ENCODE data around the gene BABAM2.
A peak's percentile ranks its signal among the peaks of the same experiment; 100 is the strongest.

Gene BABAM2

GRCh38 chr2:28158791-28159190, 268.3 kb downstream of the BABAM2 start:
- Histone ChIP-seq H3K4me3 (ENCODE audit: low read length in 2 of 2) (no peak overlapping the region), H3K9me3 (ENCODE audit: control insufficient read depth in 2 of 2, low read length in 2 of 2) (peaks cover 0 to 7% of the 10 kb centered on the region in 2 donors), H3K27ac (ENCODE audit: low read length) (no peak overlapping the region), H3K36me3 (ENCODE audit: control insufficient read depth in 2 of 2, insufficient read depth in 2 of 2, low read length in 2 of 2) (no peaks in the 10 kb centered on the region), H3K9ac (ENCODE audit: low read length in 2 of 2) (no peak overlapping the region), H3K27me3 (ENCODE audit: control insufficient read depth in 1 of 2, insufficient read depth in 2 of 2, low read length in 2 of 2) (no peaks in the 10 kb centered on the region), H3K4me1 (ENCODE audit: control insufficient read depth, insufficient read depth, low read length) (peaks cover 14% of the 10 kb centered on the region)

GRCh38 chr2:28160986-28161425, 270.5 kb downstream of the BABAM2 start:
- peaks cover 0 to under 1% of the 10 kb centered on the region in 2 donors for H3K9me3 ChIP-seq (ENCODE audit: control insufficient read depth in 2 of 2, low read length in 2 of 2)
- H3K4me1 ChIP-seq (ENCODE audit: control insufficient read depth, insufficient read depth, low read length), result peaks cover 22% of the 10 kb centered on the region
- no peaks in the 10 kb centered on the region for H3K27me3 ChIP-seq (ENCODE audit: control insufficient read depth in 1 of 2, insufficient read depth in 2 of 2, low read length in 2 of 2)
- H3K4me3 ChIP-seq (ENCODE audit: low read length in 2 of 2), result no peak overlapping the region
- no peak overlapping the region for H3K9ac ChIP-seq (ENCODE audit: low read length in 2 of 2)
- no peaks in the 10 kb centered on the region for H3K36me3 ChIP-seq (ENCODE audit: control insufficient read depth in 2 of 2, insufficient read depth in 2 of 2, low read length in 2 of 2)
- no peak overlapping the region for H3K27ac ChIP-seq (ENCODE audit: low read length)

DNA sequence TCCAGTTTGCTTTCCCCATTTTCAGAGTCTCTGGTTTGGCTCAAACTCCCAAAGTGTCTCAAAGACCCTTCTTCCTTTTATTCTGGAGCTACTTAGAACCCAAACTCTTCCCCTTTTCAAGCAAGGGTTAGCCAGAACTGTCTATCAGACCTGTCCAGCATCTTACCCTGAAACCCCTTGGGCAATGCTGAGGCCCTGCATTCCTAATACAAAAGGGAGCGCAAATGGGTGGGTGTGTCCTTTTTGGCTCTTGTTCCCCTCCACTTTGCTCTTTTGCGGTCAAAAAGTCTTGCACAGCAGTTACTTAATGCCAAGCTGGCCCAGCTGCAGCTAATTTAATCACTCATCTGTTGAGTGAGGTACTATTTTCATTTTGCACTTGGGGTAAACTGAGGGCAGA, 270.9 kb downstream of the BABAM2 start:
- Histone ChIP-seq H3K36me3 (ENCODE audit: control insufficient read depth in 2 of 2, insufficient read depth in 2 of 2, low read length in 2 of 2) (no peaks in the 10 kb centered on the region), H3K9me3 (ENCODE audit: control insufficient read depth in 2 of 2, low read length in 2 of 2) (no peaks in the 10 kb centered on the region), H3K27me3 (ENCODE audit: control insufficient read depth in 1 of 2, insufficient read depth in 2 of 2, low read length in 2 of 2) (no peaks in the 10 kb centered on the region), H3K4me3 (ENCODE audit: low read length in 2 of 2) (no peak overlapping the region), H3K9ac (ENCODE audit: low read length in 2 of 2) (no peak overlapping the region), H3K4me1 (ENCODE audit: control insufficient read depth, insufficient read depth, low read length) (peaks cover 22% of the 10 kb centered on the region), H3K27ac (ENCODE audit: low read length) (no peak overlapping the region)

DNA sequence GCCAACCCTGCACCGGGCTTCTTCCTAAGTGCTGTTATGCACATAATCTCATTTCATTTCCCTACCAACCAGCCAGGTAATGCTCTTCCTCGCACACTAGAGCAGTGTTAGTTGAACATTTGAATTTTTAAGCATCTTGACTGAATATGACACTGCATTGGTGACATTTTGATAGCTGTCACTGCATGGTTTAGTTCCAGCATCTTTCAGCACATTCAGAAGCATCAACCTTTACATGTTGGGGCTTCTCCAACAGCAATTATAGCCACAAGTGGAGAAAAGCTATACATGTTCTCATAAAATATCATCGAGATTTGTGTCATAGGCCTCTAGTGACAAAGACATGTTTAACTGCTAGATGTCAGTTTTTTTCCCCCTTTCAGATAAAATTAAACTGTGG, 272.0 kb downstream of the BABAM2 start:
- H3K36me3 ChIP-seq (ENCODE audit: control insufficient read depth in 2 of 2, insufficient read depth in 2 of 2, low read length in 2 of 2), result no peaks in the 10 kb centered on the region
- no peak overlapping the region for H3K4me3 ChIP-seq (ENCODE audit: low read length in 2 of 2)
- H3K9ac ChIP-seq (ENCODE audit: low read length in 2 of 2), result no peak overlapping the region
- H3K9me3 ChIP-seq (ENCODE audit: control insufficient read depth in 2 of 2, low read length in 2 of 2), result no peaks in the 10 kb centered on the region
- no peak overlapping the region for H3K27ac ChIP-seq (ENCODE audit: low read length)
- peaks cover 22% of the 10 kb centered on the region for H3K4me1 ChIP-seq (ENCODE audit: control insufficient read depth, insufficient read depth, low read length)
- H3K27me3 ChIP-seq (ENCODE audit: control insufficient read depth in 1 of 2, insufficient read depth in 2 of 2, low read length in 2 of 2), result no peaks in the 10 kb centered on the region

GRCh38 chr2:28163028-28163427, 272.5 kb downstream of the BABAM2 start:
- no peaks in the 10 kb centered on the region for H3K27me3 ChIP-seq (ENCODE audit: control insufficient read depth in 1 of 2, insufficient read depth in 2 of 2, low read length in 2 of 2)
- no peak overlapping the region for H3K4me3 ChIP-seq (ENCODE audit: low read length in 2 of 2)
- peak overlapping the region; percentile 79 for H3K27ac ChIP-seq (ENCODE audit: low read length)
- no peaks in the 10 kb centered on the region for H3K9me3 ChIP-seq (ENCODE audit: control insufficient read depth in 2 of 2, low read length in 2 of 2)
- H3K4me1 ChIP-seq (ENCODE audit: control insufficient read depth, insufficient read depth, low read length), result peaks cover 22% of the 10 kb centered on the region
- no peaks in the 10 kb centered on the region for H3K36me3 ChIP-seq (ENCODE audit: control insufficient read depth in 2 of 2, insufficient read depth in 2 of 2, low read length in 2 of 2)
- no peak overlapping the region for H3K9ac ChIP-seq (ENCODE audit: low read length in 2 of 2)

DNA sequence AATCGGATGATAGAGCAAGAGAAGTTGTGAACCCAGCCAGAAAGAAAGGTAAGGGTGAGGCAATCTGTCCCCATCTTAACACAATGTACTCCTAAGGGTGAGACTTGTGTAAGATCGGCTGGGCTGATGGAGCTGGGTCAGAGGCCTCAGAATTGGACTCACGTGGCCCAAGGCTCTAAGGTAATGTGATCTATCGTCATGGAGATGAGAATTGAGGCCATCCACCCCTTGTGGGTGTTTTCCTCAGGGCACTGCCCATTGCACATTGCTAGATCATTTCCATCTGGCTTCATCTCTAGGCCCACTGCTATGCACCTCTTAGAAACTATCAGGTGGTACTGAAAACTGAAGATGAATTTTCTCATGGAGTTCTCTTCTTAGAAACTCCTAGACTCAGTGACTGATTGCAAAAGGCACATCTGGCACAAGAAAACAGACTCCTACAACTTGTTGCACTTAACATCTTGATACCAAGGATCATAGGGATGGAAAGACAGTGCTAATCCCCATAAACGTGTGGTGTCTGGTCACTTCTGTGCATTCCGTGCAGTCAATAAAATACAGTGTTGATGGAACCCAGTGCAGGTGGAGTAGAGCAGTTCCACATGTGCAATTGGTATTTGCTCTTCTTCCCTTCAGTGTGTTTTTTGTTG, 273.2 kb downstream of the BABAM2 start:
- Histone ChIP-seq H3K27ac (ENCODE audit: low read length) (peak overlapping the region; percentile 79), H3K36me3 (ENCODE audit: control insufficient read depth in 2 of 2, insufficient read depth in 2 of 2, low read length in 2 of 2) (no peaks in the 10 kb centered on the region), H3K9ac (ENCODE audit: low read length in 2 of 2) (peak overlapping the region in 1 of 2 donors; percentile 58), H3K27me3 (ENCODE audit: control insufficient read depth in 1 of 2, insufficient read depth in 2 of 2, low read length in 2 of 2) (no peaks in the 10 kb centered on the region), H3K9me3 (ENCODE audit: control insufficient read depth in 2 of 2, low read length in 2 of 2) (no peaks in the 10 kb centered on the region), H3K4me3 (ENCODE audit: low read length in 2 of 2) (peak overlapping the region; percentile 24 to 41), H3K4me1 (ENCODE audit: control insufficient read depth, insufficient read depth, low read length) (peaks cover 22% of the 10 kb centered on the region)

- H3K27me3 ChIP-seq (ENCODE audit: control insufficient read depth in 1 of 2, insufficient read depth in 2 of 2, low read length in 2 of 2), result no peaks in the 10 kb centered on the region
- H3K27ac ChIP-seq (ENCODE audit: low read length), result peak overlapping the region; percentile 79
- H3K9me3 ChIP-seq (ENCODE audit: control insufficient read depth in 2 of 2, low read length in 2 of 2), result no peaks in the 10 kb centered on the region
- H3K9ac ChIP-seq (ENCODE audit: low read length in 2 of 2), result peak overlapping the region in 1 of 2 donors; percentile 58
- H3K4me3 ChIP-seq (ENCODE audit: low read length in 2 of 2), result peak overlapping the region; percentile 24 to 41
- H3K36me3 ChIP-seq (ENCODE audit: control insufficient read depth in 2 of 2, insufficient read depth in 2 of 2, low read length in 2 of 2), result no peaks in the 10 kb centered on the region
- peaks cover 22% of the 10 kb centered on the region for H3K4me1 ChIP-seq (ENCODE audit: control insufficient read depth, insufficient read depth, low read length)
Measured at GRCh38 chr2:28164280-28164801, 273.8 kb downstream of the BABAM2 start.

DNA sequence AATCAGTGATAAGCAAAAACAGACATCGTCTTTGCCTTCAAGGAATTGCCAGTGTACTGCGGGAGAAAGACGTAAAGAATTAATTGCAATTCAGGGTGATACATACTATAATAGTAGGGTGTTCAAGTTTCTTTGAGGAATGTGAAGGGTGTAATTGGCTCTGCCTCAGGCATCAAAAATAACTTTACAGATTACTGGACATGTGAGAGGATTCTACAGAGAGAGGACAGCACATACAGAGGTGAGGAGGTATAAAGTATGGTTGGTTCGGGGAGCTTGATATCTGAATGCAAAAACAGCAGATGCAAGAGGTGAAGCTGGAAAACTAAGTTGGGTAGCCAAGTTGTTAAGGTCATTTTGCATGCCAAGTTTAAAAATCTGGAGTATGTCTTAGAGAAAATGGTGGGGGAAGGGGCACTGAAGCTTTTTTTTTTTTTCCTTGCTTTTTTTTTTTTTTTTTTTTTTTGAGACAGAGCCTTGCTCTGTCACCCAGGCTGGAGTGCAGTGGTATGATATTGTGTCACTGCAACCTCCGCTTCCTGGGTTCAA, 274.6 kb downstream of the BABAM2 start:
- peak overlapping the region in 1 of 2 donors; percentile 37 for H3K4me3 ChIP-seq (ENCODE audit: low read length in 2 of 2)
- no peaks in the 10 kb centered on the region for H3K9me3 ChIP-seq (ENCODE audit: control insufficient read depth in 2 of 2, low read length in 2 of 2)
- peak overlapping the region; percentile 79 for H3K27ac ChIP-seq (ENCODE audit: low read length)
- H3K36me3 ChIP-seq (ENCODE audit: control insufficient read depth in 2 of 2, insufficient read depth in 2 of 2, low read length in 2 of 2), result no peaks in the 10 kb centered on the region
- H3K4me1 ChIP-seq (ENCODE audit: control insufficient read depth, insufficient read depth, low read length), result peaks cover 22% of the 10 kb centered on the region
- H3K27me3 ChIP-seq (ENCODE audit: control insufficient read depth in 1 of 2, insufficient read depth in 2 of 2, low read length in 2 of 2), result no peaks in the 10 kb centered on the region
- peak overlapping the region in 1 of 2 donors; percentile 58 for H3K9ac ChIP-seq (ENCODE audit: low read length in 2 of 2)

DNA sequence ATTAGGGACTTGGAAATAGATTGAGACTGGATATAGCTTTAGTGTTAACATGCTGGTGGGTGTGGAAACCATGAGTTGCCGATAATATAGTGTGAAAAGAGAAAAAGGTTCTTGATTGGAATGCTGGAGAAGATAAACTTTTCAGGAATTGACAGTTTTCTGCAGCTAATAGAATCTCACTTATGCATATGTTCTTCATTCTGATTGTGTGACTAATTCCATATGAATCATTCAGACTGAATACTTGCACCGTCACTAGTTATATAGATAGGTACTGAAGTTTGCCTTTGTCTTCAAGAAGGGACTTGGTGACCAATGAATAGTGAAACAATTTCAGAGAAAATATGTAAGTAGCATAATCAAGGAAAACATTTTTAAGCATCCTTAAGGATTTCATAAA, 276.4 kb downstream of the BABAM2 start:
- H3K4me3 ChIP-seq (ENCODE audit: low read length in 2 of 2), result no peak overlapping the region
- no peak overlapping the region for H3K9ac ChIP-seq (ENCODE audit: low read length in 2 of 2)
- H3K36me3 ChIP-seq (ENCODE audit: control insufficient read depth in 2 of 2, insufficient read depth in 2 of 2, low read length in 2 of 2), result no peaks in the 10 kb centered on the region
- H3K9me3 ChIP-seq (ENCODE audit: control insufficient read depth in 2 of 2, low read length in 2 of 2), result no peaks in the 10 kb centered on the region
- peaks cover 16% of the 10 kb centered on the region for H3K4me1 ChIP-seq (ENCODE audit: control insufficient read depth, insufficient read depth, low read length)
- no peaks in the 10 kb centered on the region for H3K27me3 ChIP-seq (ENCODE audit: control insufficient read depth in 1 of 2, insufficient read depth in 2 of 2, low read length in 2 of 2)
- no peak overlapping the region for H3K27ac ChIP-seq (ENCODE audit: low read length)

DNA sequence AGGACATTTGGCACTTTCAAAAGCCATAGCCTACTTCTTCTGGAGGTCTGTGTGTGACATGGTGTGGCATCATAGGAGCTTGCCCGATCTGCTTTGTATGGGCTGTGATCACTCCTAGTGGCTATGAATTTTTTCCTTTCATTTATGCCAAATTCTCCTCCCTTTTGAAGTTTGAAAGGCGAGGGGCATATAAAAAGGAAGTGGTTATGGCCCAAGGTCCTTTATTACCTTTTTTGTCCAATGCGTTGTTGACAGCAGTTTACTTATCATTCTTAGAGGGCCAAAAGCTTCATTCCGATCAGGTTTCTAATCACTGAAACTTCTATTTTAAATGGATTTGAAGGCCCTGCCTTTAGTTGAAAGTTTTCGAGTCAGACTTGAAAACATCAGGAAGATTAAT, 277.8 kb downstream of the BABAM2 start:
- Histone ChIP-seq H3K27ac (ENCODE audit: low read length) (no peak overlapping the region), H3K27me3 (ENCODE audit: control insufficient read depth in 1 of 2, insufficient read depth in 2 of 2, low read length in 2 of 2) (no peaks in the 10 kb centered on the region), H3K4me1 (ENCODE audit: control insufficient read depth, insufficient read depth, low read length) (peaks cover 12% of the 10 kb centered on the region), H3K9me3 (ENCODE audit: control insufficient read depth in 2 of 2, low read length in 2 of 2) (no peaks in the 10 kb centered on the region), H3K9ac (ENCODE audit: low read length in 2 of 2) (peak overlapping the region in 1 of 2 donors; percentile 29), H3K4me3 (ENCODE audit: low read length in 2 of 2) (no peak overlapping the region), H3K36me3 (ENCODE audit: control insufficient read depth in 2 of 2, insufficient read depth in 2 of 2, low read length in 2 of 2) (no peaks in the 10 kb centered on the region)

GRCh38 chr2:28169492-28169891, 279.0 kb downstream of the BABAM2 start:
- Histone ChIP-seq H3K27ac (ENCODE audit: low read length) (no peak overlapping the region), H3K27me3 (ENCODE audit: control insufficient read depth in 1 of 2, insufficient read depth in 2 of 2, low read length in 2 of 2) (no peaks in the 10 kb centered on the region), H3K9ac (ENCODE audit: low read length in 2 of 2) (no peak overlapping the region), H3K36me3 (ENCODE audit: control insufficient read depth in 2 of 2, insufficient read depth in 2 of 2, low read length in 2 of 2) (no peaks in the 10 kb centered on the region), H3K4me3 (ENCODE audit: low read length in 2 of 2) (no peak overlapping the region), H3K4me1 (ENCODE audit: control insufficient read depth, insufficient read depth, low read length) (peaks cover under 1% of the 10 kb centered on the region), H3K9me3 (ENCODE audit: control insufficient read depth in 2 of 2, low read length in 2 of 2) (no peaks in the 10 kb centered on the region)
